Measurements from ENCODE around the gene CFAP45. TPM values are rescaled to one million over a fixed set of nuclear protein-coding genes. Genes with fewer than 3 reads are reported as not detected.

CFAP45 gene
- total and polyA plus RNA-seq, 9 of the 15 experiments (the other 6 are each of a cell fraction or from before 2014, with no cell fraction given), result 0.65 to 2.4 (median 1.5) TPM

DNA sequence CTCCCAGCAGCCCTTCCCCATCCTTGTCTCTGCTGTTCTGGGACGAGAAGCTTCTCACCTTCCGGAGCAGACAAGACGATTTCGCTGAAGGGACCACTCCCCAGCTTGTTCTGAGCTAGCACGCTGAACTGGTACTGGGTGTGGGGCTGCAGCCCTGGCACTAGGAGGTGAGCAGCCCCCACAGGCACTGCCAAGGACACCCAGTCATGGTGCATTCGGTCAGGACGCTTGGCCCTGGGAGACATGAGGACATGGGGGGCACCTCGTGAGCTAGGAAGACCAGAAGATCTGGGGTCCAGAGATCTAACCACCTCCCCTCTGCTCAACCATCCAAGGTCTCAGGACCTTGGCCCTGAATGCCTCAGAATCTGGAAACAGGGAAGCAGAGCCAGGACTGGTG is 30.7 kb upstream of the CFAP45 start (continued):
- TF ChIP-seq, protein P1, sequence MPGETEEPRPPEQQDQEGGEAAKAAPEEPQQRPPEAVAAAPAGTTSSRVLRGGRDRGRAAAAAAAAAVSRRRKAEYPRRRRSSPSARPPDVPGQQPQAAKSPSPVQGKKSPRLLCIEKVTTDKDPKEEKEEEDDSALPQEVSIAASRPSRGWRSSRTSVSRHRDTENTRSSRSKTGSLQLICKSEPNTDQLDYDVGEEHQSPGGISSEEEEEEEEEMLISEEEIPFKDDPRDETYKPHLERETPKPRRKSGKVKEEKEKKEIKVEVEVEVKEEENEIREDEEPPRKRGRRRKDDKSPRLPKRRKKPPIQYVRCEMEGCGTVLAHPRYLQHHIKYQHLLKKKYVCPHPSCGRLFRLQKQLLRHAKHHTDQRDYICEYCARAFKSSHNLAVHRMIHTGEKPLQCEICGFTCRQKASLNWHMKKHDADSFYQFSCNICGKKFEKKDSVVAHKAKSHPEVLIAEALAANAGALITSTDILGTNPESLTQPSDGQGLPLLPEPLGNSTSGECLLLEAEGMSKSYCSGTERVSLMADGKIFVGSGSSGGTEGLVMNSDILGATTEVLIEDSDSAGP (CRISPR knock-in tag; IDR thresholded peaks at IDR 0.05), result no peak
- TF ChIP-seq HLTF (IDR thresholded peaks at IDR 0.05), result no peak
- no peak for TF ChIP-seq TCF7 (IDR thresholded peaks at IDR 0.05; ENCODE audit: borderline replicate concordance)
- TF ChIP-seq, protein P2, sequence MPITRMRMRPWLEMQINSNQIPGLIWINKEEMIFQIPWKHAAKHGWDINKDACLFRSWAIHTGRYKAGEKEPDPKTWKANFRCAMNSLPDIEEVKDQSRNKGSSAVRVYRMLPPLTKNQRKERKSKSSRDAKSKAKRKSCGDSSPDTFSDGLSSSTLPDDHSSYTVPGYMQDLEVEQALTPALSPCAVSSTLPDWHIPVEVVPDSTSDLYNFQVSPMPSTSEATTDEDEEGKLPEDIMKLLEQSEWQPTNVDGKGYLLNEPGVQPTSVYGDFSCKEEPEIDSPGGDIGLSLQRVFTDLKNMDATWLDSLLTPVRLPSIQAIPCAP (CRISPR knock-in tag; IDR thresholded peaks at IDR 0.05; ENCODE audit: borderline replicate concordance), result no peak
- no peak for TF ChIP-seq ZNF184 (CRISPR knock-in tag; IDR thresholded peaks at IDR 0.05)
- TF ChIP-seq ZNF445 (CRISPR knock-in tag; IDR thresholded peaks at IDR 0.05; ENCODE audit: low read depth), result no peak
- TF ChIP-seq ZNF133 (CRISPR knock-in tag; IDR thresholded peaks at IDR 0.05), result no peak
- no peak for TF ChIP-seq ZNF165 (CRISPR knock-in tag; IDR thresholded peaks at IDR 0.05; ENCODE audit: borderline replicate concordance)
- TF ChIP-seq RAD51 (IDR thresholded peaks at IDR 0.05; ENCODE audit: borderline replicate concordance, low read depth), result no peak

DNA sequence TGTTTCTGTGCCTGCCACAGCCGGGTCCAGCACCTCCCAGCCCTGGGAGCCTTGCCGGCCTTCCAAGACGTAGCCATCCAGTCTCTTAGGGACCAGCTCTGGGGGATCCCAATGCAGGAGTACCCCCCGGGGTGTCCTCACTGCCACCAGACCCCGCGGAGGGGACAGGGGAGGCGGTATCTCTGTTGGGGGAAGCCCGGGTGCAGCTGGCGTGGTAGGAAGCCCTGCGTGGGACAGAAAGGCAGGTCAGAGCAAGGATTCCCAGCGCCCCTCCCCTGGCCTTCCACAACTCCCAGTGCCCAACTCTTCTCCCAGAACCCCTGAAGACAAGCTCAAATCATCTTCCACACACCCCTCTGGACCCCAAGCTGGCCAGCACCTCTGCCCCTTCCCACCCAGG is 30.3 kb upstream of the CFAP45 start:
- H3K79me2 ChIP-seq (ENCODE audit: control insufficient read depth, insufficient read depth, low read length), result peaks cover 3% of the 10 kb centered on the region
- FAIRE-seq, result no peak
- no peak overlapping the region for H3K4me3 ChIP-seq
- H3K27me3 ChIP-seq (ENCODE audit: control insufficient read depth in 2 of 2, insufficient read depth in 2 of 2, low read length in 2 of 2), result peaks cover 9 to 41% of the 10 kb centered on the region in 2 experiments; a peak in 4 of 5 replicates
- H3K4me1 ChIP-seq (replicated peaks in 1 of 2; ENCODE audit: control insufficient read depth in 2 of 2, insufficient read depth in 2 of 2, low read length in 2 of 2), result peaks cover 4 to 51% of the 10 kb centered on the region in 2 experiments; a peak in 3 of 5 replicates
- peak overlapping the region; percentile 71; the same call in 1 of the 2 replicates for H3K4me2 ChIP-seq (ENCODE audit: insufficient read depth, low read length)
- no TSS peak for BruUV-seq (replicated peaks)
- intact Hi-C loops (cut with micrococcal nuclease) (no loop called here), in situ Hi-C loops (cut with MboI) (no loop called here)
- POLR2A ChIA-PET, result interaction anchor here (0.6 to 1.2 kb wide), 5 partner anchors 9 to 777 kb away, joined by 3 to 5 read pairs (median 4); no protein-coding TSS in a partner anchor
- no peak for DNase-seq (ENCODE audit: extremely low read depth in 1 of 4, low spot score in 3 of 4)
- CTCF ChIA-PET (ENCODE audit: low intra/inter-chr PET ratio), result no interaction called here
- 0 out of 4 replicates have a peak overlapping the region, but pooled peaks of 1 of the 2 experiments have one; percentile 18 for H3K9ac ChIP-seq (ENCODE audit: insufficient read depth in 1 of 2, low read depth in 2 of 2, low read length in 2 of 2)
- H2AFZ ChIP-seq (ENCODE audit: low read depth, low read length), result peak overlapping the region; percentile 94
- TF ChIP-seq RBM39 (optimal IDR thresholded peaks at IDR 0.05; ENCODE audit: low read depth, low read length) (no peak), PPARD (CRISPR knock-in tag; IDR thresholded peaks at IDR 0.05) (no peak)
- H4K20me1 ChIP-seq (replicated peaks; ENCODE audit: control insufficient read depth, insufficient read depth, low read length), result no peaks in the 10 kb centered on the region; the same call in 1 of the 2 replicates
- no peak for ATAC-seq
- WGBS (ENCODE audit: insufficient coverage, low coverage, missing lambda C conversion rate), result 54% methylated on average over 10 of the region's 11 CpGs
- no peak overlapping the region for H3K27ac ChIP-seq (ENCODE audit: extremely low read depth, low read depth, low read length)
- H3K9me1 ChIP-seq (ENCODE audit: control insufficient read depth, insufficient read depth, low read length), result no peaks in the 10 kb centered on the region
- H3K9me3 ChIP-seq (replicated peaks; ENCODE audit: control insufficient read depth, insufficient read depth, low read depth, low read length), result no peaks in the 10 kb centered on the region
- no peaks in the 10 kb centered on the region for H3K36me3 ChIP-seq (ENCODE audit: control insufficient read depth, insufficient read depth, low read length)

Measured in K562 (cell line).